WTC11 (cell line): ENCODE results near the gene TAMALIN. TPM values are rescaled to one million over a fixed set of nuclear protein-coding genes. Genes with fewer than 3 reads are reported as not detected.
A peak's percentile ranks its signal among the peaks of the same experiment; 100 is the strongest.

Source experiments
- ATAC-seq: fragments of 200-7000 bp; cut with Tn5 transposase; 2 replicates; pipeline ENCODE4 v1.10.0; 2021; ENCODE audit warnings: mild to moderate bottlenecking, moderate library complexity
- CTCF ChIA-PET: fragments of 300-600 bp; sonication (Branson Sonifier 250); formaldehyde crosslinking; loops from one replicate; lab custom pipeline; 2021; ENCODE audit warnings: antibody characterized with exemption; lab: Charles Lee
- POLR2A ChIA-PET: fragments of 350-600 bp; sonication (Branson Sonifier 250); formaldehyde crosslinking; loops from one replicate; lab custom pipeline; 2021; ENCODE audit warnings: antibody characterized with exemption; lab: Charles Lee
- DNase-seq: peaks from one replicate; pipeline ENCODE4 v3.0.0; 2021; ENCODE audit warnings: low spot score
- H3K27ac Mint-ChIP-seq: 2 replicates; pipeline ENCODE4 v1.8.0; 2021; ENCODE audit warnings: mixed read lengths
- H3K27me3 Mint-ChIP-seq: 2 replicates; pipeline ENCODE4 v1.8.0; 2021; ENCODE audit warnings: low read depth, mild to moderate bottlenecking, moderate library complexity, mixed read lengths
- H3K36me3 Mint-ChIP-seq: 2 replicates; pipeline ENCODE4 v1.8.0; 2021; ENCODE audit warnings: mixed read lengths
- H3K4me1 Mint-ChIP-seq: 2 replicates; pipeline ENCODE4 v1.8.0; 2022; ENCODE audit warnings: mixed read lengths
- H3K4me3 Mint-ChIP-seq: 2 replicates; pipeline ENCODE4 v1.8.0; 2021; ENCODE audit warnings: mild to moderate bottlenecking, moderate library complexity, mixed read lengths
- H3K9me3 Mint-ChIP-seq: 2 replicates; pipeline ENCODE4 v1.8.0; 2021; ENCODE audit warnings: mixed read lengths
- FOXP1 ChIP-seq: sonication (generic); formaldehyde crosslinking; IDR thresholded peaks from 2 replicates; pipeline ENCODE4 v1.8.0; 2022; ENCODE audit warnings: missing genetic modification reagents, mild to moderate bottlenecking, moderate library complexity, borderline replicate concordance
- TCF7 ChIP-seq: sonication (generic); formaldehyde crosslinking; IDR thresholded peaks from 2 replicates; pipeline ENCODE4 v1.8.0; 2022; ENCODE audit warnings: mild to moderate bottlenecking, low read depth, missing genetic modification reagents, moderate library complexity
- total RNA-seq: library from RNA; stranded (reverse); gene quantifications from 3 replicates; pipeline ENCODE4 v1.2.3, GENCODE V29; 2021

Gene TAMALIN
- total RNA-seq, 1 experiment from 2014 or later = 6.1 TPM

DNA sequence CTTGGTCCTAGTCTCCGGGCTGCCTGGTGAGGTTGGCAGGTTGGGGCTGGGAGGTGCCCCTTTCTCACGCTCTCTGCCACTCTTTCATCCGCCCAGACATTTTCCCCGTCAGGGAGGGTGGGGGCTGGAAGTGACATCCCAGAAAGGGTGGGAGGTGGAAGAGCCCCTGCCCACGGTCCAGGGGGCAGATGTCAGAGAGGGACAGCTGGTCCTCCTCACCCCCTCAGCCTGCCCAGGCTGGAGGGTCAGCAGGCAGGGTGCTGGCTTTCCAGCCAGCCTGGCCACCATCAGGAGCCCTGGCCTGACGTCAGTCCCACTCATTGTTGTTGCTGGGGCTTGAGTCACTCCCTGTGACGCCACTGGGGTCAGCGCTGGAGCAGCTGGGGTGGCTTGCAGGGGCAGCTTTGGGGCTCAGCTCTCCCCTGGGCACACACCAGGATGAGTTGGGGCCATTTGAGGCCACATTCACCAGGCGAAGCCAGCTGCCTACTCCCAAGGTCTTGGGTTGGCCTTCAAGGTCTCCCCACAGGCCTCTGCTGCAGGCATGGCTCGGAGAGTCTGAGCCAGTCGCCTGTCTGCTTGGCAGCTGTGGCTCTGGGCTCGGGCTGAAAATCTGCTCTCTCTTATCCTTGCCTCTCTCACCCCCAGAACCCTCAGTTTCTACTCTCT, 57.4 kb downstream of the TAMALIN start:
- 0 out of 2 replicates have a peak, but pooled peaks have one; percentile 21 for TF ChIP-seq FOXP1 (CRISPR knock-in tag)
- TF ChIP-seq TCF7 (CRISPR knock-in tag) = no peak
- TF ChIP-seq, all 79 proteins: peak for 1
- ATAC-seq (no peak), DNase-seq (no peak)
- H3K27ac Mint-ChIP-seq = 0 out of 2 replicates have a peak overlapping the region, but pooled peaks have one; percentile 27
- POLR2A ChIA-PET = no interaction called here
- H3K36me3 Mint-ChIP-seq = no peaks in the 10 kb centered on the region
- H3K27me3 Mint-ChIP-seq = peaks cover 6% of the 10 kb centered on the region
- no peak overlapping the region for H3K4me3 Mint-ChIP-seq
- H3K9me3 Mint-ChIP-seq = no peaks in the 10 kb centered on the region
- H3K4me1 Mint-ChIP-seq = no peaks in the 10 kb centered on the region; the same call in 1 of the 2 replicates
- CTCF ChIA-PET = interaction anchor here (0.6 to 7.2 kb wide), 5 partner anchors 38 to 814 kb away, joined by 3 to 78 read pairs (median 6); no protein-coding TSS in a partner anchor

Other genes starting within 250 kb of the TAMALIN start
- 9.9 to 10.3 TPM (median 10.0 TPM) in 3 replicates for gene FIGNL2, start 158.2 kb upstream of the TAMALIN start, total RNA-seq
- gene ANKRD33, start 118.8 kb upstream of the TAMALIN start, total RNA-seq = 1.7 to 2.3 TPM (median 2.0 TPM) in 3 replicates
- gene ACVRL1, start 99.4 kb upstream of the TAMALIN start, total RNA-seq = 0.64 to 1.5 TPM (median 0.98 TPM) in 3 replicates
- 20.9 to 24.1 TPM (median 22.3 TPM) in 3 replicates for gene ACVR1B, start 55.2 kb upstream of the TAMALIN start, total RNA-seq
- gene NR4A1, start 44.5 kb downstream of the TAMALIN start, total RNA-seq = 19.2 to 26.9 TPM (median 22.0 TPM) in 3 replicates
- 43.3 to 52.1 TPM (median 45.0 TPM) in 3 replicates for gene ATG101, start 63.0 kb downstream of the TAMALIN start, total RNA-seq
- gene SMIM41, start 72.8 kb downstream of the TAMALIN start, total RNA-seq = 0.14 to 0.21 TPM in 2 of 3 replicates, not detected in the other
- gene KRT80, start 185.1 kb downstream of the TAMALIN start, total RNA-seq = 0.09 to 0.11 TPM (median 0.11 TPM) in 3 replicates
- gene KRT7, start 226.3 kb downstream of the TAMALIN start, total RNA-seq = 10.6 to 11.5 TPM (median 11.4 TPM) in 3 replicates